NCI-H2107 treated with DMSO at 0.1 percent for 48 hours (cell line): ENCODE data around the gene CHST2.

Source experiments
- DNase-seq: peaks from one replicate; lab custom pipeline; 2025; ENCODE audit not compliant: unreplicated experiment; lab: John Stamatoyannopoulos, UW

Gene CHST2

GRCh38 chr3:143128227-143128955, 8.8 kb downstream of the CHST2 start:
- no peak for DNase-seq

- DNase-seq: no peak
Observed at GRCh38 chr3:143132246-143132980, 12.8 kb downstream of the CHST2 start.

- DNase-seq: no peak
Observed at GRCh38 chr3:143134471-143134870, 14.9 kb downstream of the CHST2 start.

- no peak for DNase-seq
Observed at GRCh38 chr3:143135150-143135549, 15.6 kb downstream of the CHST2 start.

- no peak for DNase-seq
Observed at GRCh38 chr3:143137435-143138036, 18.0 kb downstream of the CHST2 start.

- no peak for DNase-seq
Observed at GRCh38 chr3:143138953-143139352, 19.4 kb downstream of the CHST2 start.

GRCh38 chr3:143139762-143140161, 20.2 kb downstream of the CHST2 start:
- no peak for DNase-seq

- DNase-seq: no peak
Observed at GRCh38 chr3:143140550-143140949, 21.0 kb downstream of the CHST2 start.

- no peak for DNase-seq
Observed at GRCh38 chr3:143142354-143142753, 22.8 kb downstream of the CHST2 start.

- DNase-seq: no peak
Observed at GRCh38 chr3:143145906-143146305, 26.3 kb downstream of the CHST2 start.

- DNase-seq: no peak
Observed at GRCh38 chr3:143146486-143147274, 27.1 kb downstream of the CHST2 start.

GRCh38 chr3:143147707-143148106, 28.1 kb downstream of the CHST2 start:
- no peak for DNase-seq

- DNase-seq: no peak
Observed at GRCh38 chr3:143150071-143150470, 30.5 kb downstream of the CHST2 start.

GRCh38 chr3:143151004-143151731, 31.6 kb downstream of the CHST2 start:
- no peak for DNase-seq

GRCh38 chr3:143152043-143152442, 32.5 kb downstream of the CHST2 start:
- no peak for DNase-seq

GRCh38 chr3:143155756-143156155, 36.2 kb downstream of the CHST2 start:
- no peak for DNase-seq

- no peak for DNase-seq
Observed at GRCh38 chr3:143158014-143158988, 38.7 kb downstream of the CHST2 start.

GRCh38 chr3:143160437-143160836, 40.9 kb downstream of the CHST2 start:
- DNase-seq: no peak

GRCh38 chr3:143163562-143164100, 44.1 kb downstream of the CHST2 start:
- no peak for DNase-seq
